ENCODE results near the gene ZNF644. TPM values are rescaled to one million over a fixed set of nuclear protein-coding genes. Genes with fewer than 3 reads are reported as not detected.
A peak's percentile ranks its signal among the peaks of the same experiment; 100 is the strongest.

Gene ZNF644
- total RNA-seq, 1 experiment from 2014 or later: 71.0 TPM

DNA sequence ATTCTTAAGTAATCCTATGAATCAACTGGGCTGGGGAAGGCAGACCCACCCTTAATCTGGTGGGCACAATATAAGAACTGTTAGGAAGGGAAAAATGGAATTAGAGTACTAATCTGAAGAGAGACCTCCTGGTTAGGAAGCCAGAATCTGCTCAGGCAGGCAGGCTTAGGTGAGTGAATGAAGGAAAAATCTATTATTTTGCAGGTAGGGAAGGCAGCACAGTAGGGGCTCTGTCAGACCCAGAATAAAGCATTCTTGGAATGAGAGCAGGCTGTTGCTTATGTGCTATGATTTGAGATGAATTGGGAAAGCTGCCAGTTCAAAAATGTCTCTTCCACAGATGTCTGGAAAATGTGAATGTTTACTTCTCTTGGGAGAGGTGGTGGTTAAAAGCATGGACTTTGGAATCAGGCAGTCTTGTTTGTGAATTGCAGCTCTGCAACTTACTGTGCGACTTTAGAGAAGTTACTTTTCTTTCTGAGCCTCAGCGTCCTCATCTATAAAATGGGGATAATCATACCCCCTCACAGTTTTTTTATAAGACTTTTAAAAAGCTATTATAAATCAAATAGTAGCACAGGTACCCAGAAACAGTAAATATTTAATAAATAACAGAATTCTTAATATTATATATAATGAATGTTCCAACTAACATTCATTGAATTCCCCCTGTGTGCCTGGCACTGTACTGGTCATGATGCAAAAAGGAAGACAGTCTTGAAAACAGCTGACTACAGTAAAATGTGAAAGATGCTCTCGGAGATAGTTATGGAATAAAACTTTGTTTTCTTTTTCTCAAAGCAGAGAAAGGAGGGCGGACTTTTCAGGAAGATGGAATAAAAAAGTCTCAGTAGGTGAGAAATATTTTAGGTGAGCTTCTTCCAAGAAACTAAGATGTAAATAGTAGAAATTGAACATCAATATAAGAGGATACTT is 15.3 kb upstream of the ZNF644 start:
- H3K36me3 ChIP-seq (replicated peaks; ENCODE audit: control insufficient read depth, insufficient read depth, low read length): no peaks in the 10 kb centered on the region
- no peak overlapping the region for H3K4me3 ChIP-seq (ENCODE audit: insufficient read depth, low read depth, low read length)
- DNase-seq: peak; percentile 35
- no peaks in the 10 kb centered on the region for H3K27me3 ChIP-seq (ENCODE audit: control insufficient read depth, insufficient read depth, low read length)

DNA sequence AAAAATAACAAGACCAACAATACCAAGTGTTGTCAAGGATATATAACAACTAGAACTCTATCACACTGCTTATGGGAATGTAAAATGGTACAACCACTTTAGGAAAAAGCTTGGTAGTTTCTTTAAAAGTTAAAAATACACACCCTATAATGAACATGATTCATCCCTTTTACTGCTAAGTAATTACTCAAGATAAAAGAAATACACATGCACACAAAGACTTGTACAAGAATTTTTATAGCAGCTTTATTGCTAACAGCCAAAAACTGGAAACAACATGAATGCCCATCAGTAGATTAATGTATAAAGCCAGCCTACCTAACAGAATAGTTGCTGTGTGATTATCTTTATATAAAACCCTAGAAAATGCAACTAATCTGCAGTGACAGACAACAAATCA is 10.5 kb upstream of the ZNF644 start:
- no peak for DNase-seq
- H3K27me3 ChIP-seq (ENCODE audit: control insufficient read depth, insufficient read depth, low read length): no peaks in the 10 kb centered on the region
- H3K36me3 ChIP-seq (replicated peaks; ENCODE audit: control insufficient read depth, insufficient read depth, low read length): no peaks in the 10 kb centered on the region
- no peak overlapping the region for H3K4me3 ChIP-seq (ENCODE audit: insufficient read depth, low read depth, low read length)

DNA sequence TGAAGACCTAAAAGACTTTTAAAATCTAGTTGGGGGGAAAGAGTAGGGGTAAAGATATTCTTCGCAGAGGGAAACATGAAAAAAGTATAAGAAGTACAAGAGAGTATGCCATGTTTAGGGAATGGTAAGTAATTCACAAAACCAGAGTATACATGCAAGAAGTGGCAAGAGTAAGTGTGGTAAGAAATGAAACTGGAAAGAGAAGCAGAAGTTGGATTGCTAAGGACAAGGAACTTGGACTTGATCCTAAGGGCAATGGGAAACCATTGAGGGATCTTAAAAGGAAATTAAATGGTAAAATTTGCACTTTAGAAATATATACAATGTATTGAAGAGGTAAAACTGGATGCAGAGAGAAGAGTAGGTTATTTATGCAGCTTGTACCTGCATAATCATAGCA is 9.2 kb upstream of the ZNF644 start:
- Histone ChIP-seq H3K27me3 (ENCODE audit: control insufficient read depth, insufficient read depth, low read length) (no peaks in the 10 kb centered on the region), H3K4me3 (ENCODE audit: insufficient read depth, low read depth, low read length) (no peak overlapping the region), H3K36me3 (replicated peaks; ENCODE audit: control insufficient read depth, insufficient read depth, low read length) (no peaks in the 10 kb centered on the region)
- no peak for DNase-seq

DNA sequence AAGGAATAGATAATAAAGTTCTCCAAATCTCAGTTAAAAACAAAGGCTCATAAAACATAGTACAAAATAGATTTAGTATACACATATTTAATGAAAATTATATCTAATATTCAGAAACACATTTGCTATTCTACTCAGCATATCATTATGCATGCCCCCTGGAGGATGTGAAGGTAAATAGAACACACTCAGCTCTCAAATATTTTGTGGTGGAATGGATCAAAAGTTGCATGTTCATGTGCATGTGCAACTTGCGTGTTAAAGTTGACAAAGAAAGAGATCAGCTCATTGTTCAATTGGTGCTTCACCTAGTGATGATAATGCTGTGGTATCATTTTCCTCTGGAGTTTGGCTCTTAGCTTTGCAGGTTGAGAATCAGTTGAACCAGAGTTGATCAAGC is 4.9 kb upstream of the ZNF644 start:
- H3K27me3 ChIP-seq (ENCODE audit: control insufficient read depth, insufficient read depth, low read length): no peaks in the 10 kb centered on the region

DNA sequence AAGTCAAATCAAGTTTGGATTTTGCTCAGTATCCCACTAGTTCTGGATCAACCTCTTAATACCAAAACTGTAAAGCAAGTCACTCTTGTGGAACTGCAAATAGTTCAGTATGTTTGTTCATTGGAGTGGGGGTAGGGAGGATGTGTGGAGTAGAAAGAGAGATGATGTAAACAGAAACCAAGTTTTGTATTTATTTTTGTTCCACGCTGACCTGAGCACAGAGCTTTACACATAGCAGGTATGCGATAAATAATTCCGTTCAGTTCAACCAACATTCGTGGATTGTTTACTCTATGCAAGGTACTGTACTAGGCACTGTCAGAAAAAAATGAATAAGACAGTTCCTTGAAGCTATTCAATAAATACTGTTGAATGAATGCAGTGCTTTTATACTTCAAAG is 4.5 kb upstream of the ZNF644 start:
- H3K27me3 ChIP-seq (ENCODE audit: control insufficient read depth, insufficient read depth, low read length): no peaks in the 10 kb centered on the region
- no peaks in the 10 kb centered on the region for H3K36me3 ChIP-seq (replicated peaks; ENCODE audit: control insufficient read depth, insufficient read depth, low read length)
- H3K4me3 ChIP-seq (ENCODE audit: insufficient read depth, low read depth, low read length): no peak overlapping the region
- no peak for DNase-seq

More for the DNA sequence above, 4.9 kb upstream of the ZNF644 start:
- Histone ChIP-seq H3K4me3 (ENCODE audit: insufficient read depth, low read depth, low read length) (no peak overlapping the region), H3K36me3 (replicated peaks; ENCODE audit: control insufficient read depth, insufficient read depth, low read length) (no peaks in the 10 kb centered on the region)
- DNase-seq: no peak

DNA sequence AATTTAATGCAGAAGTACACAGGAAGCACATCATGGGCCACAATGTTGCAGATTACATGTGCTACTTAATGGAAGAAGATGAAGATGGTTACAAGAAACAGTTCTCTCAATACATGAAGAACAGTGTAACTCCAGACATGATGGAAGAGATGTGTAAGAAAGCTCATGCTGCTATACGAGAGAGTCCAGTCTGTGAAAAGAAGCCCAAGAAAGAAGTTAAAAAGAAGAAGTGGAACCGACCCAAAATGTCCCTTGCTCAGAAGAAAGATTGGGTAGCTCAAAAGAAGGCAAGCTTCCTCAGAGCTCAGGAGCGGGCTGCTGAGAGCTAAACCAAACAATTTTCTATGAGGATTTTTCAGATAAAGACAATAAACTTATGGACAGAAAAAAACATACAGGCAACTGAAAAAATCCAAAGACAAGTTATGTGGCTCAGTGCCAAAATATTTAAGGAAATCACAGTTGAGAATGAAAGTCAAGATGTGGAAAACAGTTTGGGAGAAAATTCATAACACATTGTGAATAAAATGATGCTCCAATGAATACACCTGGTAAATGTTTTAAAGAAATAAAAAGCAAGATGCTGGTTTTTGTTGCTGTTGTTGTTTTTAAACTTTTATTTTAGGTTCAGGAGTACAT is 2.8 kb upstream of the ZNF644 start:
- no peak for DNase-seq
- no peak overlapping the region for H3K4me3 ChIP-seq (ENCODE audit: insufficient read depth, low read depth, low read length)
- H3K36me3 ChIP-seq (replicated peaks; ENCODE audit: control insufficient read depth, insufficient read depth, low read length): no peaks in the 10 kb centered on the region; the same call in 1 of the 2 replicates
- H3K27me3 ChIP-seq (ENCODE audit: control insufficient read depth, insufficient read depth, low read length): no peaks in the 10 kb centered on the region

DNA sequence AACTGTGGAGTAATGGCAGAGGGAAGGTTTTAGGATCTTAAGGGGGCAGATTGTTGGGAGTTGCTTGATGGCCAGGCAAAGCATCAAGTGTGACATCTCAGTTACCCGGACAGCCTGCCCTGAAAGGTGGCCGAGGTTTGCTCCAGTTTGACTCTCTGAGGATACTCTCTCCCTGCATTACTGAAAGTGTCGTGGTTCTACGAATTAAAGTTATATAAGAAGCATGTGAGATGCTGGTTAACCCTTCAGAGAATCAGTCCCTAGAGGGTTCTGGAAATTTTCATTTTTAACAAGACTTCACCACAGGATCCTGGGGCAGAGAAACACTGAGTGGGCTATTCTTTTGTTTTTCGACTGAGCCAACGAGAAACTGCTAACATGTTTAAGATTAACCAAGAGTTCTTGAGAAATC is 689 bp upstream of the ZNF644 start:
- H3K36me3 ChIP-seq (replicated peaks; ENCODE audit: control insufficient read depth, insufficient read depth, low read length): peaks cover 4% of the 10 kb centered on the region
- no peaks in the 10 kb centered on the region for H3K27me3 ChIP-seq (ENCODE audit: control insufficient read depth, insufficient read depth, low read length)
- H3K4me3 ChIP-seq (ENCODE audit: insufficient read depth, low read depth, low read length): peak overlapping the region; percentile 72
- DNase-seq: peak; percentile 19

DNA sequence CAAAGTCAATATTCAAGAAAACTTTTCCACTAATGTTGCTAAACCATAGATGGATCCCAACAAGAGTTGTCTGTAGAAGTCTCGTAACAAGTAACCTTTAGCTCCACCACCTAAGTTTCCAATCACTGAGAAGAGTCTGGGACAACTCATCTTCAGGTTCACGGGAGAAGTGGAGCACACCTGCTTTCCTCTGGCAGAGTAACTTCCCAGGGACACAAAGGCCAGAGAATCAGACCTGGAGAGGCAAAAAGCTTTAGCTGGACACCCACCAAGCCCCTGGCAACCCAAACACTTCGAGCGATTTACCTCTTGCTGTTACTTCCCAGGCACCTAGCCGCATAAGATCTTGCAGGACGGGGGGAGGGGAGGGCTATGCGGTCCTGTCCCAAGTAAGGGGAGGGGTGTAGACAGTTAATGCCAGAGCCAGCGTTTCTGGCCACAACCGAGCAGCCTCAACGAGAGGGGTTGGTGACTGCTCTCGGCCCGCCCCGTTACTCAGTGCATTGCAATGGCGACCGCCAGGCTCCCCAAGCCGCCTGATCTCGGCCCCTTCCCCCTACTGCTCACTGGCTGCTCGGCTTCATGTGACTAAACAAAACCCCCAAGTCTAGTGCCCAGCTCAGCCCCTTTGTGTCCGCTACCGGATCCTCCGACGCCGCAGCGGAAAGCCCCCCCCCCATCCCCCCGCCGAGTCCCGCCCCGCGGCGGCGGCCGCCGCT is 709 bp downstream of the ZNF644 start:
- no peaks in the 10 kb centered on the region for H3K27me3 ChIP-seq (ENCODE audit: control insufficient read depth, insufficient read depth, low read length)
- peak overlapping the region; percentile 72 for H3K4me3 ChIP-seq (ENCODE audit: insufficient read depth, low read depth, low read length)
- peak; percentile 83 for DNase-seq
- H3K36me3 ChIP-seq (replicated peaks; ENCODE audit: control insufficient read depth, insufficient read depth, low read length): peaks cover 4% of the 10 kb centered on the region

DNA sequence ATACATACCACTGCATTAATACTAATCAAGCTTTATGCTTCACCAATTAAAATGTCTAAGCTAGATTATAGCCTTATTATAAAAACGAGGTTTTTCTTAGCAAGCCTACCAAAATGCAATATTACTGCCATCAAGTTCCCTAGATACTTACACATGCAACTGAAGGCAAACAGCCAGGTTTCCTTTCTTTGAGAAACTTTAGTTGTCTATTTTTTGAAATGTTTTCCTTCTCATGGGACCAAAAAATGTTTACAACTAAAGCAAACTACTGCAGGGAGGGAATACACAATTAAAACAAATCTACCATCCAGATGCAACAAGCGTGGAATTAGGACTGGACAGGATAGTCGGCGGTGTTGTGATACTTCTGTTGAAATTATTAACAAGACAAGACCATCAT is 1.3 kb downstream of the ZNF644 start:
- peak overlapping the region; percentile 72 for H3K4me3 ChIP-seq (ENCODE audit: insufficient read depth, low read depth, low read length)
- no peaks in the 10 kb centered on the region for H3K27me3 ChIP-seq (ENCODE audit: control insufficient read depth, insufficient read depth, low read length)
- peaks cover 4% of the 10 kb centered on the region for H3K36me3 ChIP-seq (replicated peaks; ENCODE audit: control insufficient read depth, insufficient read depth, low read length)
- no peak for DNase-seq

DNA sequence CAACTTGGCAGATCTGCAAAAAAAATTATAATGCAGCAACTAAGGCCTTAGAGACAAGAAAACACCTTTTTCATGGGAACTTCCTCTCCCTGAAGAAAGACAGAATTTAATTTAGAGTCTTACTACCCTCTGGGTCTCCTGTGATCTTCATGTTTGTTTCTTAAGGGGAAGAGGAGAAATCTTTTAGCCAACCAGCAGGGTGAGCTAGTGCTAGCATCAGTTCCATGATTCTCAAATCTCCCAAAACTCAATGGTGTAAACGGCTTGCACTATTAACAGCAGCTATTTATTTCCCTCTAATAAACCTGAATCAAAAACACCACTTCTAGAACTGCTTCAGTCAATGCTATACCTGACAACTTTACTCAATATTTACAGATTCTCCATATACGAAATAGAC is 3.8 kb downstream of the ZNF644 start:
- DNase-seq: no peak
- no peak overlapping the region for H3K4me3 ChIP-seq (ENCODE audit: insufficient read depth, low read depth, low read length)
- peaks cover 4% of the 10 kb centered on the region for H3K36me3 ChIP-seq (replicated peaks; ENCODE audit: control insufficient read depth, insufficient read depth, low read length)
- H3K27me3 ChIP-seq (ENCODE audit: control insufficient read depth, insufficient read depth, low read length): no peaks in the 10 kb centered on the region

DNA sequence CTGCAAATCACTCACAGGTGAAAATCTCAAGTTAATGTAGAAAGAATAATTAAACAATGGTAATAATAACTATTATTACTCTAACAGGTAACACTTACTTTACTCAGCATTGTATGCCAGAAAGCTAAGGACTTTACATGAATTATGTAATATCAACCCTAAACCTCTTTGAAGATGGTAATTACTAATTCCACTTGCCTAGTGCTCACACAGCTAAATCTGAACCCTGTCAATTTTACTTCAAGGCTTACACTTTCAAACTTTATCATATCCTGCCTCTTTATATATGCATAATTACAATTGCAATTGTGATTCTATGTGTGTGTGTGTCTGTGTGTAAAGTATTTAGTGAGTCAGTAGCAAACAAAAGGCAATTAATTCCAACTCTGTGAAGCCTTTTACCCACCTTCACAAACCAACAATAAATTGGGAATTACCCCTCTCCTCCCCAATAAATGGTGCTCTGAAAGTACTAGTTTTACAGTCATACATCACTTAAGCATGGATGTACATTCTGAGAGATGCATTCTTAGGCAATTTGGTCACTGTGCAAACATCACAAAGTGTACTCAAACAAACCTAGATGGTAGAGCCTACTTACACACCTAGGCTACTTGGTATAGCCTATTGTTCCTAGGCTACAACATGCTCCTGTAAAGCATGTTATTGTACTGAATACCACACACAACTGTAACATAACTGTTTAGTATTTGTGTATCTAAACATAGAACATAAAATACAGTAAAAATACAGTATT is 5.9 kb downstream of the ZNF644 start:
- Histone ChIP-seq H3K36me3 (replicated peaks; ENCODE audit: control insufficient read depth, insufficient read depth, low read length) (peaks cover 4% of the 10 kb centered on the region), H3K27me3 (ENCODE audit: control insufficient read depth, insufficient read depth, low read length) (no peaks in the 10 kb centered on the region), H3K4me3 (ENCODE audit: insufficient read depth, low read depth, low read length) (no peak overlapping the region)
- no peak for DNase-seq

DNA sequence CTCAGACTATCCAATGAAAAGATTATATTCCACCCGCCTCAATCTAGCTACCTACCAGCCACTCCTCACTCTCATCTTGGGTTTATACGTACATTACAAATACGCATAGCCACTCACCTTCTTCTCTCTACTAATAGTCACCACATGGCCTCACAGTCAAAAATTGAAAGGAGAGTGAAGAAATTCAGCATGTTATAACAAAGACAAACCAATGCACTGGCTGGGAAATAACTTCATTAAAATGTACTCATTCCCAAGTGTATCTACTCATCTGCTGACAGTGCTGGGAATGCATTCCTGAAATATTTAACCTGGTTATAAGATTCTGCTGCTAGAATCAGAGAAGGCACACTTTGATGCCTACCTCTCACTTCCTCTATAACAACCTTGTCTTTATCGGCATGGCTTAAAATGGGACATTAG is 6.5 kb downstream of the ZNF644 start:
- H3K4me3 ChIP-seq (ENCODE audit: insufficient read depth, low read depth, low read length): no peak overlapping the region

DNA sequence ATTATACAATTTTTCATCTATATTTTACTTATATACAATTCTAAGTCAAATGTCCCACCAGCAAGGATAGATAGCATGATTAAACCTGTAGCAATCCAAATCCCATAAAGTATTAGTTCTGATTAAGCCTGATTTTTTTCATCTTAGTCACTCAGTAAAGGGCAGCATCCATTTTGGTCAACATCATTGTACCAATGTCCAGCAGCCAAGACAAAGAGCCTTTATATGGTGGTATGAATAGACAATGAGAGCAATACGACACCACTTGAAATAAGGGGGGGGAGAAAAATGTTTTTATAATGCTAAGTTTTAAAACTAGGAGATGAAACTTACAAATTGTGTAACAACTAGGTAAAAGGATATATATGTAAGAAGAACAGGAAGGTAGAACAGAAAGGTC is 7.4 kb downstream of the ZNF644 start:
- H3K36me3 ChIP-seq (replicated peaks; ENCODE audit: control insufficient read depth, insufficient read depth, low read length): peaks cover 4% of the 10 kb centered on the region
- DNase-seq: no peak
- no peak overlapping the region for H3K4me3 ChIP-seq (ENCODE audit: insufficient read depth, low read depth, low read length)
- no peaks in the 10 kb centered on the region for H3K27me3 ChIP-seq (ENCODE audit: control insufficient read depth, insufficient read depth, low read length)

More for the DNA sequence above, 6.5 kb downstream of the ZNF644 start:
- DNase-seq: no peak
- H3K27me3 ChIP-seq (ENCODE audit: control insufficient read depth, insufficient read depth, low read length): no peaks in the 10 kb centered on the region
- H3K36me3 ChIP-seq (replicated peaks; ENCODE audit: control insufficient read depth, insufficient read depth, low read length): peaks cover 4% of the 10 kb centered on the region

DNA sequence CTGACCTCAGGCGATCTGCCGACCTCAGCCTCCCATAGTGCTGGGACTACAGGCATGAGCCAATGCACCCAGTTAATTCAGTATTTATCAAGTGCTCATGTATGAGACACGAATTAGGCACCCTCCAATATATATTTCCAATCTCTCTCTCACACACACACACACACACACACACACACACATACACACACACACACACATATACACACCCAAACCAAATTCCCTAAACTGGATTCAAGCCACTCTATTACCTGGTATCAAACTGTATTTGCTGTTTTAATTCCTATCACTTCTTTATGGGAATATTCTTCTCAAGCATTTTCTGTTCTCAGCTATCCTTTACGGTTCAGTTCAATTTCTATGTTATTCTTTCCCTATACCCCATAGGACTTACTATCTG is 8.5 kb downstream of the ZNF644 start:
- H3K4me3 ChIP-seq (ENCODE audit: insufficient read depth, low read depth, low read length): no peak overlapping the region
- no peaks in the 10 kb centered on the region for H3K36me3 ChIP-seq (replicated peaks; ENCODE audit: control insufficient read depth, insufficient read depth, low read length)
- no peak for DNase-seq
- H3K27me3 ChIP-seq (ENCODE audit: control insufficient read depth, insufficient read depth, low read length): no peaks in the 10 kb centered on the region

Measured in H7 (cell line).